HG03139 (cell line): Measurements from ENCODE around the gene PRKCA.
"Not testable (repeated sequence)": the region's sequence is repeated elsewhere in the genome, so short reads cannot be mapped to it uniquely, and the experiment has no call there.

ENCODE experiments used
- ATAC-seq: cut with Tn5 transposase; IDR thresholded peaks from one replicate; pipeline ENCODE4 v1.9.1; 2021; ENCODE audit not compliant: unreplicated experiment

The PRKCA gene

GRCh38 chr17:66287911-66288310 is 14.5 kb upstream of the PRKCA start:
- no peak for ATAC-seq

DNA sequence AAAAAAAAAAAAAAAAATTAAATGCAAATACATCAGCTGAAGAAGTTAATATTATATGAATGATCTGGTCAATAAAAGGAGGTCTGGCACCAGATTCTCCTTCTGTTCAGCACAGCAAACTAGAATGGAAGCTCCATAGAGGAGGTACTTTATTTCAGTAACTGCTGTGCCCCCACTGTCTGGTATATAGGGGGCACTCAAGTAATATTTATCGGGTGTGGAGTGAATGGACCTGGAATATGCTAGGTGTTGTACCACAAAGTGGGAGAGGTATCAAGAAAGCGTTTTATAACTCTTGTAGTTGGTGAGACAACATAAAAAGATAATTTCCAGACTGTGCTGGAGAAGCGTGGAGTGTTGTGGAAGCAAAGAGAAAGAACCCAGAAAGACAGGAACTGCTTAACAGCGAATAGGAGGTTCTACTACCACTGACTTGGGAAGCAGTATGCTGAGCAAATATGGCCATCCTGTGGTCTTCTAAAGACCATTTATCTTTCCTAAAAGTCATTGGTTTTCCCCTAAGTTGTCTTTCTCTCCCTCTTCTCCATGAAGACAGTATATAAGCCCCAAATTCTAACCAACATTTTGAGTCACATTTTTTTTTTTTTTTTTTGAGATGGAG is 12.2 kb upstream of the PRKCA start:
- ATAC-seq: no peak

- no peak for ATAC-seq
Observed at GRCh38 chr17:66292353-66292752, 10.1 kb upstream of the PRKCA start.

- no peak for ATAC-seq
Observed at GRCh38 chr17:66296289-66296725, 6.1 kb upstream of the PRKCA start.

DNA sequence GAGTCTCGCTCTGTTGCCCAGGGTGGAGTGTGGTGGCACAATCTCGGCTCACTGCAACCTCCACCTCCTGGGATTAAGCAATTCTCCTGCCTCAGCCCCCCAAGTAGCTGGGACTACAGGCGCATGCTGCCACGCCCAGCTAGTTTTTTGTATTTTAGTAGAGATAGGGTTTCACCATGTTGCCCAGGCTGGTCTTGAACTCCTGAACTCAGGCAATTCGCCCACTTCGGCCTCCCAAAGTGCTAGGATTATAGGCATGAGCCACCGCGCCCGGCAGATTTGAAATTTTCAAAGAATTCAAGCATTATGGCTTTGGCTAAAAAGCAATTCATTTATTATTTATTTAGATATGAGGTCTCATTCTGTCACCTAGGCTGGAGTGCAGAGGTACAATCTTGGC is 5.0 kb upstream of the PRKCA start:
- not testable (repeated sequence) for ATAC-seq

GRCh38 chr17:66299711-66300110 is 2.7 kb upstream of the PRKCA start:
- ATAC-seq: no peak

DNA sequence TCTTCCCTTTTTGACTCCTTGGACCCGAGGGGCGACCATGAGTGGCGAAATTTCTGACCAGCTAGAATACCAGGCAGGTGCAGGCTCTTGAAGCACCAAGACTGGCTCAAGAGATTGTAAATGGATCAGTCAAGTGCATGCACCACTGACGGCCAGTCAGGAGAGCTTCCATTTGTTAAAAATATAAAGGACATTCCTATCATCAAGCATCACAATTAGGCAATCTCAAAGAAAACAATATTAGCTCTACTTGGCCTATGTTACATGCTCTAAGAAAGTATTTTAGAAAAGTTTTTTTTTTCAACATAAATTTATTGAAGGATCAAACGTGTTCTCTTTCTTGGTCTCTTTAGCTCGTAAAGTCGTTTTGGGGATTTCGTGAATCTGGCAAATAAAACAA is 1.5 kb upstream of the PRKCA start:
- no peak for ATAC-seq

DNA sequence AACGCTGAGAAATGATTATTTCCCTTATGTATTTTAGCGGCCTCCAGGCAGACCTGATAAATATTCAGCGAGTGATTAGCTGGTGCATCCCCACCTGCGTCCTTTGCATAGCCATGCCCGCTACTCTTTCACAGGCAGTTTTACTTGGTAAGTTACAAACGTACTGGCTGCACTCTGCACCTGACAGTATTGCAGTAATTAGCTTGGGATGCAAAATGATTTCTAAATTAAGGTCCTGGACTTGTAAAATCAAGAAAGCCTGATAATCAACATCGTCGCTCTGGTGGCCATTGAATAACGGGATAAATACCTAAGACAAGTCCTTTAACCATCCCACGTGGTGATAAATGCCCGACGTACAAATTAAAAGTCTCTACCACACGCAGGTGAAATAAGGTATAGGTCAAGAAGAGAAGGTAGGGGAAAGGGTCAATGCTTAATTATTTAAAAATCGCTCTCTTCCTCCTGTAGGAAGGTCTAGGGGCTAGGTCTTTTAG is 998 bp upstream of the PRKCA start:
- no peak for ATAC-seq

DNA sequence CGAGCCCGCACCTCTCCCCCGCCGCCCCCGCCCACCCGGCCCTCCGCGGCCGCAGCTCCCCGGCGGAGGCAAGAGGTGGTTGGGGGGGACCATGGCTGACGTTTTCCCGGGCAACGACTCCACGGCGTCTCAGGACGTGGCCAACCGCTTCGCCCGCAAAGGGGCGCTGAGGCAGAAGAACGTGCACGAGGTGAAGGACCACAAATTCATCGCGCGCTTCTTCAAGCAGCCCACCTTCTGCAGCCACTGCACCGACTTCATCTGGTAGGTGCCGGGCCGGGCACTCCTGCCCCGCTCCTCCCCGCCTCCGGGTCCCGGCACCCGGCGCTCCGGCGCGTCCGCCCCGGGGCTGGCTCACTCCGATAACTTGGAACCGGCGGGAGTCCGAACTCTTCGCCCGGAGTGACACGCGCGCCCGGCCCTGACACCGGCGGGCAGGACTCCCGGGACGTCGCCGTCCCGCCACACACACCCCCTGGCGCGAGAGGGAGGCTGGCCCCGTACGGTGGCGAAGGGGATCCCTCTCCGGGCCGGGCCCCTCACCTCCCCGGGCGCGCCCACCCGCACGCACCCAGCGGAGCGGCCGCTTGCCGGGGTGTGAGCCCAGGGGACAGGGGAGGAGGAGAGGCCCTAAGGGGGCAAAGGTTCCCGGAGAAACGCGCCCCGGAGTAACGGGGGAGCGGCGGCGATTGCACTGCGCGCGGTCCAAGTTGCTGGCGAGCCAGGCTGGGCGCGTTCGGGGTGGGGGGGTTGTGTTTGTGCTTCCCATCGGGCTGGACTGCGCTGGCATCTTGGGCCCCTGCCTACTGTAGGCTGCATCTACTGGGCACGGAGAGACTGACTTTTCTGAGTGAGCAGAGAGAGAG is 581 bp downstream of the PRKCA start:
- peak; percentile 27 for ATAC-seq

DNA sequence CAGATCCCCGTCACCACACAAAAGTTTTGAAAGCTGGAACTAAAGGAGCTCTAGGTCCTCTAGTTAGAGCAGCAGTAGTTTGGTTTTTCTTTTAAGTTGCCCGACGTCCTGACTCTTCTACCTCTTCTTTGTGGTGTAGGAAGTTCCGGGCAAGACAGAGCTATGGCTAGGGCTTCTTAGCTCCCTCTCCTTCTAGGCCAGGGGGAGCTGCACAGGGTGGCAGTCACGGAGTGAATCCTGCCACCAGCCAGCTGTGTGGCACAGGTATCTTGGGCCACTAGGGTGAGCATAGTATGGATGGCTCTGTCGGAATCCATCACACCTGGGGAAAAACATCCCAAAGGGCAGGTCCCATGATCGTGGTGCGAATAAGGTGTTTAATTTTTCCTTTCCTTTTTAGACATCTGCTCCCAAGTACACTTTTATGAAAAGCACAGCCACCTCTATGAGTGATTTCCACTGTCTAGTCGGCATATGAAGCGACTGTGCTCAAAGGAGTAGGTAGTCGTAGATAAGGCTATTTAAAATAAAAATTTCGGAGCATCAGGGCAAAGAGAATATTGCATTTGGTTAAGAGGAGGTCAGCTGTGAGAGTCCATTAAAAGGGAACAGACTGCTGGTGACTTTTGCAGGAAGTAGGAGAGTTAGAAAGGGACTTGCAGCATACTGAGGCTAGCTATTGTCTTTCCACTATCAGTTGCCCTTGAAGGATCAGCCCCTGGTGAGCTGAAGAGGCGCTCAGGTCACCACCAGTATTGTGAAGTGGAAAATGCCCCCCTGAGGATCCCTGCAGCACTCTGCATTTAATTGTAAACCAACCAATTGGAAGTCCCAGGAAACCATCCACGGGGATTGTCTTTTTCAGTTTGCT is 2.1 kb downstream of the PRKCA start:
- ATAC-seq: no peak

GRCh38 chr17:66306446-66306845 is 4.0 kb downstream of the PRKCA start:
- no peak for ATAC-seq

GRCh38 chr17:66307257-66307656 is 4.8 kb downstream of the PRKCA start:
- no peak for ATAC-seq

- ATAC-seq: no peak
Observed at GRCh38 chr17:66308856-66309255, 6.4 kb downstream of the PRKCA start.

DNA sequence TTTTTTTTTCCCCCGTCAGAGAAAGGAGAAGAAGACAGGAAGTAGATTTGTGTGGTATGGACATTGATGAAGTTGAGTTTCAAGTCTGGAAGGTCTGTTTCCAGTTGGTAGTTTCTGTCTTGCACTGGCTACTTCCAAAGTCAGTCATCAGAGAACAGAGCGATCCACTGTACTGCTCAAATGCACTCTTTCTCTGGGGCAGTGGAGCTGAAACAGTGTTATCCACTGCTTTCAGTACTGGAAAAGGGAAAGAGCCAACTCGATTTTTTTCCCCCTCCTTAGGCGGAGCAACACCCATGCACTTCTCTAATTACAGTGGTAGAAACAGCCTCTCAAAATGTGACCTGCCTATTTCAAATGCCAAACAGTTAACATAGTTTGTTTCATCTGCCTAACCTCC is 7.4 kb downstream of the PRKCA start:
- ATAC-seq: no peak

GRCh38 chr17:66310528-66311148 is 8.2 kb downstream of the PRKCA start:
- ATAC-seq: no peak

- no peak for ATAC-seq
Observed at GRCh38 chr17:66312912-66313311, 10.5 kb downstream of the PRKCA start.

DNA sequence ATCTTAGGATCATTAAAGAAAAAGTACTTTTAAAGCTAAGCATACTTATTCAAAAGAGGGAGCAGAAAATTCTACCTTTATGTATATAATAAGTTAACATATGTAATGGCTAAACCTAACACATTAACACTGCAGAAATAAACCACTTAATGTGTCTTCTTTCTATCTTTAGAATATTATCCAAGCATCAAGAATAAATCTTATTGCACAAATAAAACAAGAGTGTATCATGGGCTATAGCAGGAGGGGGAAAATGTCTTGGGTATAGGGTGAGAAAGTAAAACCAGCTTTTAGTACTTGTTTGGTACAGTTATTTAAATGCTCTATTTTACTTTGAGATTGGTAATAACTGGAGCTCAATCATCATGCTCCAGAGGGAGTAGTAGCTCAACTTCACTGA is 10.9 kb downstream of the PRKCA start:
- ATAC-seq: no peak

DNA sequence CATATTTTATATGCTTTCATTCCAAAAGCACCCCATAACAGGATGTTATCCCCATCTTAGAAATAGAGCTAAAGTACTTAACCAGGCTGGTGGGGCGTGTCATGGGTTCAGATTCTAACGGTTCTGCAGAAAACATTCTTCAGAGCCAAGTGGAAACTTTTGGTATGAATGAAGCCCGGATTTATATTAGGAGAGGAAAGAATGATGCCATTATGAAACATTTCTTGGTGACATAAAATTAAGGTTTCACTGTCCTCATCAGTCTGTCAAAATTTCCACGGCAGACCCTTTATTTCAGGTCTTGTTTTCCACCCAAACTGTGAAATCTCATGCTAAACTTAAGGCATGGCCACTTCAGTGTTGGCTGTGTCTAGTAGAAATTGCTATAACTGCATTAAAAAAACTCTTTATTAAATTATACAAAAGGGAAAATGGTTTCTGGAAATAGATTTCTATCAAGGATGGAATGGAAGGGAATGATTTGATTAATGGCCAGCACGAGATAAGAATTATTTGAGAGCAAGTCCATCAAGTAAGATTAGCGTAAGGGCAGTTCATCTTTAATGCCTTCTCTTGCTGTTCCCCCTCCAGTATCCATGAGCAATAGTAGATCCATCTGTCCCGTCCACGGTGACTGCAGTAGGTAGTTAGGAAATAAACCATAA is 11.7 kb downstream of the PRKCA start:
- no peak for ATAC-seq

DNA sequence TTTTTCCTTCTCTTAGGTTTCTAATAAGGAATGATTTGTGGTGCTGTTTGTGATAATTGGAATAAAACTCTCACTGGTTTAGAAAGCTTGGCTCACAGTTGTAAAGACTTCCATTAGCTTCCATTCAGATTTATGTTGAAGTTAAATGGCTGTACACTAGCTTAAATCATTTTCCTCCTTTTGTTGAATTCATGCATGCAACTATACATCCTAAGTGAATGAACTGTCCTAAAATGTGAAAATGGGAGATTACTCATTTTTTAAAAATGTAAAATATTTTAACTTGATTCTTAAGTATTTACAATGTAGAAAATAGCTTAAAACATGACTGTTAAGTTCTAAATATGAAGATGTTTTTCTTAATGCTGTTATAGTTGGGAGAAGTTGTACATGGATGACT is 15.2 kb downstream of the PRKCA start:
- no peak for ATAC-seq

DNA sequence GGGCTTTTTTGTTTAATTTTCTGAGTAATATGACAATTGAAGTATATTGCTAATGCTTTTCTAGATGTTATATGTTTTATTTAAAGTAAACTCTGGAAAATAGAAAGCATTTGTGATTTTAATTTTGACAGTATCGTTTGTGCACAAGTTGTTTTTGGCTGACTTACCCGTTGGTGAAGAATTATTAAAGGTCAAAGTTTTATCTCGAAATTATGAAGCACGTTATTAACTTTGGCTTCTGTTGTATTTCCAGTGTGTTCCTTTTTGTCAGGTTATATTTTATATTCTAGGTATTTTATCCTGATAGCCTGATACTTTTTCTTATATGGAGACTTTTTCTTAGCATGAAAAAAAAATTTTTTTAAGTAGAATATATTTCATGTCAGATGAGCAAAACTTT is 16.8 kb downstream of the PRKCA start:
- no peak for ATAC-seq
